Common myeloid progenitor, CD34-positive (primary cell): ENCODE data around the gene PRTFDC1.

ENCODE experiments used
- CTCF ChIA-PET: fragments of 350-600 bp; sonication (Branson Sonifier 250); formaldehyde crosslinking; loops from one replicate; lab custom pipeline; 2021; ENCODE audit warnings: antibody characterized with exemption; lab: Charles Lee
- POLR2A ChIA-PET: fragments of 350-600 bp; sonication (Branson Sonifier 250); formaldehyde crosslinking; loops from one replicate; lab custom pipeline; 2021; ENCODE audit warnings: antibody characterized with exemption; lab: Charles Lee
- DNase-seq, 3 donors: peaks; one replicate each; pipeline versions ENCODE4 v3.0.0 to v3.0.0-alpha.2; 2013
- H3K27ac ChIP-seq, 2 experiments: 1 replicate in 1 of 2; 2 replicates in 1 of 2; pipeline ENCODE4 v1.7.0; 2013; ENCODE audit warnings: inconsistent platforms in 2 of 2, low read length in 2 of 2, mild to moderate bottlenecking in 2 of 2, low read depth in 1 of 2, moderate library complexity in 1 of 2; ENCODE audit not compliant: severe bottlenecking in 2 of 2, insufficient read depth in 1 of 2, poor library complexity in 1 of 2
- H3K27me3 ChIP-seq, 5 experiments: replicated peaks in 2 of 5; 1 replicate in 3 of 5; 2 replicates in 2 of 5; pipeline versions ENCODE4 v1.6.1 to v1.7.0; 2013; ENCODE audit warnings: low read length in 4 of 5, mild to moderate bottlenecking in 2 of 5, moderate library complexity in 2 of 5, inconsistent platforms in 1 of 5; ENCODE audit not compliant: insufficient read depth in 5 of 5, control insufficient read depth in 4 of 5
- H3K36me3 ChIP-seq, 4 experiments: 1 replicate in 2 of 4; 2 replicates in 2 of 4; pipeline versions ENCODE4 v1.6.1 to v1.7.0; 2013; ENCODE audit warnings: low read length in 3 of 4, control low read depth in 1 of 4, mild to moderate bottlenecking in 1 of 4; ENCODE audit not compliant: control insufficient read depth in 4 of 4, insufficient read depth in 4 of 4
- H3K4me1 ChIP-seq, 4 experiments: 1 replicate in 3 of 4; 2 replicates in 1 of 4; pipeline versions ENCODE4 v1.6.1 to v1.7.1; 2013; ENCODE audit warnings: low read length in 3 of 4, mild to moderate bottlenecking in 3 of 4, control low read depth in 1 of 4, inconsistent platforms in 1 of 4, moderate library complexity in 1 of 4; ENCODE audit not compliant: control insufficient read depth in 4 of 4, insufficient read depth in 4 of 4; ENCODE audit errors: control extremely low read depth in 1 of 4
- H3K4me3 ChIP-seq, 7 experiments: 1 replicate in 4 of 7; 2 replicates in 3 of 7; pipeline versions ENCODE4 v1.5.1 to v1.7.0; 2013; ENCODE audit warnings: mild to moderate bottlenecking in 7 of 7, low read length in 6 of 7, moderate library complexity in 6 of 7, inconsistent platforms in 2 of 7, low read depth in 2 of 7, control low read depth in 1 of 7; ENCODE audit not compliant: insufficient read depth in 4 of 7, control insufficient read depth in 1 of 7; ENCODE audit errors: extremely low read depth in 1 of 7
- H3K9me3 ChIP-seq, 5 experiments: 1 replicate in 4 of 5; 2 replicates in 1 of 5; pipeline versions ENCODE4 v1.6.1 to v1.7.1; 2013; ENCODE audit warnings: low read length in 4 of 5, mild to moderate bottlenecking in 2 of 5, inconsistent platforms in 1 of 5, low read depth in 1 of 5, moderate library complexity in 1 of 5; ENCODE audit not compliant: control insufficient read depth in 4 of 5, insufficient read depth in 2 of 5; ENCODE audit errors: control extremely low read depth in 1 of 5
- WGBS: methylation state at CpG from one replicate; pipeline ENCODE4 v1.1.5; 2013; ENCODE audit not compliant: insufficient coverage; 5-methylcytosine and 5-hydroxymethylcytosine counted together

Gene PRTFDC1

GRCh38 chr10:24850727-24851296 lies 101.6 kb downstream of the PRTFDC1 start:
- H3K4me3 ChIP-seq: no peak overlapping the region
- CTCF ChIA-PET: no interaction called here
- no peak overlapping the region for H3K27ac ChIP-seq
- H3K36me3 ChIP-seq: no peaks in the 10 kb centered on the region
- POLR2A ChIA-PET: no interaction called here
- DNase-seq: no peak
- no peaks in the 10 kb centered on the region for H3K27me3 ChIP-seq
- WGBS: no CpG with 5 or more reads among the region's 1 CpG
- H3K4me1 ChIP-seq: no peaks in the 10 kb centered on the region
- H3K9me3 ChIP-seq: no peaks in the 10 kb centered on the region

GRCh38 chr10:24849501-24850299 lies 102.7 kb downstream of the PRTFDC1 start:
- Histone ChIP-seq H3K4me1 (no peaks in the 10 kb centered on the region), H3K4me3 (no peak overlapping the region), H3K27me3 (no peaks in the 10 kb centered on the region), H3K36me3 (no peaks in the 10 kb centered on the region), H3K27ac (no peak overlapping the region), H3K9me3 (no peaks in the 10 kb centered on the region)
- ChIA-PET CTCF (interaction anchor here (1.3 to 1.7 kb wide), 2 partner anchors 35 to 140 kb away, joined by 3 to 5 read pairs; no protein-coding TSS in a partner anchor), POLR2A (no interaction called here)
- 100% methylated on average over 6 of the region's 9 CpGs for WGBS
- DNase-seq: no peak

- DNase-seq: no peak
- CTCF ChIA-PET: interaction anchor here (0.9 to 1.7 kb wide), 3 partner anchors 36 to 141 kb away, joined by 3 to 5 read pairs (median 3); no protein-coding TSS in a partner anchor
- H3K4me1 ChIP-seq: no peaks in the 10 kb centered on the region
- H3K9me3 ChIP-seq: no peaks in the 10 kb centered on the region
- H3K27ac ChIP-seq: no peak overlapping the region
- POLR2A ChIA-PET: no interaction called here
- H3K36me3 ChIP-seq: no peaks in the 10 kb centered on the region
- WGBS: 100% methylated on average over 3 of the region's 6 CpGs
- H3K4me3 ChIP-seq: no peak overlapping the region
- H3K27me3 ChIP-seq: no peaks in the 10 kb centered on the region
These were observed 103.4 kb downstream of the PRTFDC1 start for GRCh38 chr10:24849051-24849450.

GRCh38 chr10:24848195-24848594 lies 104.2 kb downstream of the PRTFDC1 start:
- H3K9me3 ChIP-seq: no peaks in the 10 kb centered on the region
- H3K36me3 ChIP-seq: no peaks in the 10 kb centered on the region
- H3K27me3 ChIP-seq: no peaks in the 10 kb centered on the region
- no peak for DNase-seq
- WGBS: 100% methylated on average over 1 of the region's 6 CpGs
- H3K27ac ChIP-seq: no peak overlapping the region
- no peak overlapping the region for H3K4me3 ChIP-seq
- no peaks in the 10 kb centered on the region for H3K4me1 ChIP-seq
- ChIA-PET CTCF (interaction anchor here (0.9 to 1.7 kb wide), 2 partner anchors 36 to 67 kb away, joined by 3 to 5 read pairs; no protein-coding TSS in a partner anchor), POLR2A (no interaction called here)

- H3K9me3 ChIP-seq: no peaks in the 10 kb centered on the region
- no peaks in the 10 kb centered on the region for H3K4me1 ChIP-seq
- DNase-seq: no peak
- no peak overlapping the region for H3K4me3 ChIP-seq
- H3K27ac ChIP-seq: no peak overlapping the region
- H3K27me3 ChIP-seq: no peaks in the 10 kb centered on the region
- 93% methylated on average over 4 of the region's 13 CpGs for WGBS
- no peaks in the 10 kb centered on the region for H3K36me3 ChIP-seq
- POLR2A ChIA-PET: no interaction called here
- CTCF ChIA-PET: interaction anchor here (1.0 to 1.5 kb wide), 2 partner anchors 10 to 56 kb away, joined by 3 to 4 read pairs; no protein-coding TSS in a partner anchor
These were observed 105.0 kb downstream of the PRTFDC1 start for GRCh38 chr10:24847112-24848070.

GRCh38 chr10:24844742-24845141 lies 107.7 kb downstream of the PRTFDC1 start:
- ChIA-PET POLR2A (no interaction called here), CTCF (no interaction called here)
- no peaks in the 10 kb centered on the region for H3K4me1 ChIP-seq

More at GRCh38 chr10:24844742-24845141, 107.7 kb downstream of the PRTFDC1 start:
- H3K36me3 ChIP-seq: no peaks in the 10 kb centered on the region
- WGBS: 100% methylated on average over 1 of the region's 2 CpGs
- H3K4me3 ChIP-seq: no peak overlapping the region
- H3K9me3 ChIP-seq: no peaks in the 10 kb centered on the region
- H3K27ac ChIP-seq: no peak overlapping the region
- no peak for DNase-seq
- H3K27me3 ChIP-seq: no peaks in the 10 kb centered on the region
